Measurements from ENCODE around the gene ZSCAN20.

GRCh38 chr1:33454646-33455282 is 17.7 kb upstream of the ZSCAN20 start:
- TF ChIP-seq CTCF (conservative IDR thresholded peaks at IDR 0.05; ENCODE audit: low read length) (no peak), EZH2phosphoT487 (IDR thresholded peaks at IDR 0.05; ENCODE audit: borderline replicate concordance) (no peak)

All from Loucy (cell line).